ENCODE results near the gene HIPK4.
"Not testable (repeated sequence)": the region's sequence is repeated elsewhere in the genome, so short reads cannot be mapped to it uniquely, and the experiment has no call there.

The HIPK4 gene

DNA sequence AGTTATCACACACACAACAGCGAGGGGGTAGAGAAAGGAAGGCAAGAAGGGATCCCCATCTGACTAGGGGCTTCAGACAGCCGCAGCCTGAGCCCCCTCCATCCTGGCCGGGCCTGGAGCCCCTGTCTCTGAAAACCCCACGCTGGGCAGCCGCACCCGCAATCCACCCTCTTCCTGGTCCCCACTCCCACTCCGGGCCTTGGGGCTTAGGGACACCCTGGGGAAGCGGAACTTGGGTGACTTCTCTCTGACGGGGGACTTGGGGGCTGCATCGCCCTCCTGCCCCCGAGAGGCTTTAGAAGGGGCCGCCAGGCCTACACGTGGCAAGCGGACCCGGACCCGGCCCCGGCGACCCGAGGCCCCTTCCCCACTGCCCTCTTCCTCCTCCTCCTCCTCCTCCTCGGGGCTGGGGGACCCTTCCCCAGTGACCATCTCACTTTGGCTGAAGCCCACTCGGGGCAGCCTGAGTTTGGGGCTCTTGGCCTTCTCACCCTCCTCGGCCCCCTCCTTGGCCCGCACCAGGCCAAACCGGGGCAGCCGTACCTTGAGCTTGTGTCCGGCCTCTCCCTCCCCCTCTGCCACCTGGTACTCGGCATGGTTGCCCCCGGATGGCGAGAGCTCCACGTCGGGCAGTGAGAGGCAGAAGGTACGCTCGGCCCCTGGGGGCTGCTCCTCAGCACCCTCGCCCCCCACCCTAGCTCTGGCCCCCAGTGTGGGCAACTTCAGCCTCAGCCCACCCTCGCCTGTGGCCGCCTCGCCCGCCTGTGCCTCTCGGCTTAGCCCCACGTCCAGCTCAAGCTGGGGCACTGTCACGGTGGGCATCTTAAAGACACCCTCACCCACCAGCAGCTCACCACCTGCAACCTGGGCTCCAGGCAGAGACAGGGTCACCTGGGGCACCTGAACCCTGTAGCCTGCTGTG, 4.2 kb upstream of the HIPK4 start:
- DNase-seq (ENCODE audit: low read depth in 2 of 2) = no peak

DNA sequence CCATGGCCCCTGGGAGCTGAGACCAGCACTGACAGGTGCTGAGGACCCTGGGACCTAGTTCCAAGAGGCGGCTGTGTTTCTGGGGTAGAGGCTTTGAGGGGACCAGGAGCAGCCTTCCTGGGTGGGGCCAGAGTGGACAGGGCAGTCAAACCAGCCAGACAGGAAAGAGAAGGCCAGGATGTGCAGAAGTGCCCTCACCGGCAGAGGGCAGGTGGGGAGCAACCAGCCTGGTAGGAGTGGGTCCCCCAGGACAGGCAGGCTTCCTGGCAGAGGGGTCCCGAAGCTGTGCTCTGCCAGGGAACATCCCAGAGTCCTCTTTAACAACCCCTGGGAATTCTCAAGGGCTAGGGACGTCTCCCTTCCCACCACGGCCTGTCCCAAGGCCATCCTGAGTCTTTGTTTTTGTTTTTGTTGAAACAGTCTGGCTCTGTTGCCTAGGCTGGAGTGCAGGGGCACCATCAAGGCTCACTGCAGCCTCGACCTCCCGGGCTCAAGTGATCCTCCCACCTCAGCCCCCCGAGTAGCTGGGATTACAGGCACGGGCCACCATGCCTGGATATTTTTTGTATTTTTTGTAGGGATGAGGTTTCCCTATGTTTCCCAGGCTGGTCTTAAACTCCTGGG, 3.0 kb upstream of the HIPK4 start:
- no peak for DNase-seq (ENCODE audit: low read depth in 2 of 2)

DNA sequence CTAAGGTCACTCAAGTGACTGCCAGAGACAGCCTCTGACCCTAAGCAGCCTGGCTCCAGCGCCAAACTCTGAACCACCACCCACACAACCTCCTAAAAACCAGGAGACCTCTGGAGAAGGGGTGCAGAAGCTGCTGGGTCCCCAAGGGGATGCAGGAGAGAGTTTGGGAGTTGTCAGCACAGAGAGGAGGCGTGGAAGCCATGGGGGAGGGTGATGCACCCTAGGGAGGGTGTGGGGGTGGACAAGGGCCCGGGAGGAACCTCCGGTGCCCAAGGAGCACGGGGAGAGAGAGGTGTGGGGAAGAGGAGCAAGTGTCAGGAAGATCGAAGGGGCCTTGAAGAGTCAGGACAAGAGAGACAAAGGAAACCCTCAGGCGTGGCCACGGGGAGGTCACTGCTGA, 2.1 kb upstream of the HIPK4 start:
- no peak for DNase-seq (ENCODE audit: low read depth in 2 of 2)

DNA sequence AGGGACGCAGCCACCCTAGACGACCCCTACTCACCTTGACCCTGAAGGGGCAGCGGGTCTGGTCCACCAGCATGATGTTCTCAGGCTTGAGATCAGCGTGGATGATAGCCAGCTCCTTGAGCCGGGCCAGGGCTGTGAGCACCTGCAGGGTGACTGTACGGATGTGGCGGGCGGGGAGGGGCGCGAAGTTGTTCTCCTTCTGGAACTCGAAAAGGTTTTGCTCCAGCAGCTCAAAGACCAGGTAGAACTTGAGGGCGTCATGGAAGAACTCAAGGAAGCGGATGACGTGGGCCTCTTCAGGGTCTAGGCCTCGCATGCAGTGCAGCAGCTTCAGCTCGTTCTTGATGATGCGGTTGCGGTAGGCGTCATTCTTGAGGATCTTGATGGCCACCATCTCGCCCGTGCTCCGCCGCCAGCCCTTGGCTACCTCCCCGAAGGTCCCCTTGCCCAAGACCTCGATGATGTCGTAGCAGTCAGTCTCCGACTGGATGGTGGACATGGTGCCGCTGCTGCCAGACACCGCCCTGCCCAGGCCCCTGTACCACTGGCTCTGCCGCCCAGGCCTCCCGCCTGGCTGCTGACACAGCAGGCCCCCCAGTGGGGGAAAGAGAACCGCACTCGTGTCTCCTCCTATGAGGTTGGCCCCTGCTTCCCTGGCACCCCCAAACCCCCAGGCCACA, 437 bp downstream of the HIPK4 start:
- DNase-seq (ENCODE audit: low read depth in 2 of 2) = no peak

- no peak for DNase-seq (ENCODE audit: low read depth in 2 of 2)
Observed at GRCh38 chr19:40388481-40388880, 1.5 kb downstream of the HIPK4 start.

DNA sequence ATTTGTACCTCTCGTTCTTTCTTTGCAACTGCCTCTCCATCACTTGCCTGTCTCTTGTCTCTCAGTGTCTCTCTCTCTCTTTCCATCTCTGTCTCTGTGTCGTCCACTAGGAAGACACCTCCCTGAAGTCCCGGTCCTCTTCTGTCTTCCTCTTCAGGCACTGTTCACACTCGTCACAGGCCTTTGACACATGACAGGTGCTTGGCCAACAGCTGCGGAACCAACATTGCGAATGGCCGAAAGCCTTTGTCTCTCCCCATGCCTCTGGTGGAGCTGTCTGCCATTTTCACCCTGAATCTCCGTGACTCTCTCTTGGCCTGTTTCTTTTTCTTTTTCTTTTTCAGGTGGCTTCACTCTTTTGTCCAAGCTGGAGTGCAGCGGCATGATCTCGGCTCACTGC, 2.8 kb downstream of the HIPK4 start:
- no peak for DNase-seq (ENCODE audit: low read depth in 2 of 2)

DNA sequence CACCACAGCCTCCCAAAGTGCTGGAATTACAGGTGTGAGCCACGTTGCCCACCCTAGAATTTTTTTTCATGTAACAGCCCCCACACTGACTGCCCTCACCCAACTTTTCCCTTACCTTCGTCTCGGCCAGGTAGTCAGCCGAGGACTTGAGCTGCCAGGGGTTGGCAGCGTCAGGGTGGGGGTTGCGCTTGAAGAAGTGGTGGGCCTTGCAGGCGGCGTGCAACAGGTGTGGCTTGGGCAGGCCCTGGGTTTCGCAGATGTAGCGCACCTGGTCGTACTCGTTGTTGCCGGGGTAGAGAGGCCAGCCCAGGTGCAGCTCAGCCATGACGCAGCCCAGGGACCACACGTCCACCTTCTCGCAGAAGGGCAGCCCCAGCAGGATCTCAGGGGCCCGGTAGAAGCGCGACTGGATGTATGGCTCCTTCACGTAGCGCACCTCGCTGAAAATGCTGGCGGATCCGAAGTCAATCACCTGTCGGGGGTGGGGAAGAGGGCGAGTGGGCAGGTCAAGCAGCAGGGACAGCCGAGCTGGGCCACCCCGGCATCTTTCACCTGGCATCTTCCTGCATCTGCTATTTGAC, 6.2 kb downstream of the HIPK4 start:
- no peak for DNase-seq (ENCODE audit: low read depth in 2 of 2)

DNA sequence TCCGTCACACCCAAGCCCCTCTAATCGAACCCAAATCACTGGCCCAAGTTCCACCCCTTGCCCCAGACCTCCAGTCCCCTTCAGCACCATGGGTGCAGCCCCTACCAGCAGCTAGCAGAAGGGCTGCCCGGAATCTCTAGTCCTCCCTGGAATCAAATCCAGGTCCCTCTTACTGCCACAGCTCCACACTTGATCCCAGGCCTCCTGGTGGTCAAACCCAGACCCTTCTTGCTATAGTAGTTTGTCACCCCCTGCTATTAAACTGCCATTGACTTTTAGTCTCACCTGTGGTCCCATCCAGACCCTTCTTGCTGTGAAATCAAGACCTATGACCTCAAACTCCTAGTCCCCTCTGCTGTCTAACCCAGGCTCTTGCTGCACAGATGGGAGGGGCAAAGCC, 8.7 kb downstream of the HIPK4 start:
- no peak for DNase-seq (ENCODE audit: low read depth in 2 of 2)

GRCh38 chr19:40380199-40381037, 9.6 kb downstream of the HIPK4 start:
- DNase-seq (ENCODE audit: low read depth in 2 of 2) = no peak

GRCh38 chr19:40379446-40380198, 10.4 kb downstream of the HIPK4 start:
- no peak for DNase-seq (ENCODE audit: low read depth in 2 of 2)

- DNase-seq (ENCODE audit: low read depth in 2 of 2) = no peak
Observed at GRCh38 chr19:40378509-40378908, 11.5 kb downstream of the HIPK4 start.

- DNase-seq (ENCODE audit: low read depth in 2 of 2) = no peak
Observed at GRCh38 chr19:40377876-40378385, 12.1 kb downstream of the HIPK4 start.

- DNase-seq (ENCODE audit: low read depth in 2 of 2) = no peak
Observed at GRCh38 chr19:40376286-40376862, 13.6 kb downstream of the HIPK4 start.

DNA sequence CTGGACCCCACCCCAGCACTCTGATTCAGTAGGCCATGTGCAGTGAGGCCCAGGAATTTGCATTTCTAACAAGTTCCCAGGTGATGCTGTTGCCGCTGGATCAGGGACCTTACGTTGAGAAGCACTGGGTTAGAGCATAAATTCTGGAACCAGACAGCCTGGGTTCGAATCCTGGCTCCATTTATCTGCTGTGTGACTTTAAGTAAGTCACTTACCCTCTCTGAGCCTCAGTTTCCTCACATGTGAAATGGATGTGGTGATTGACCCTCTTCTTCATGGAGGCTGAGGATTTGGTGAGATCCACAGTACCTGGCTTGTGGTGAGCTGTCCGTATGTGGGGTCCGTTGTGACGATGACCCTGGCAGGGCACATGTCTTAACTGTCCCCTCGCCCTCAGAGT, 15.9 kb downstream of the HIPK4 start:
- no peak for DNase-seq (ENCODE audit: low read depth in 2 of 2)

GRCh38 chr19:40371802-40372122, 18.2 kb downstream of the HIPK4 start:
- no peak for DNase-seq (ENCODE audit: low read depth in 2 of 2)

- DNase-seq (ENCODE audit: low read depth in 2 of 2) = no peak
Observed at GRCh38 chr19:40370997-40371801, 18.8 kb downstream of the HIPK4 start.

GRCh38 chr19:40370253-40370652, 19.7 kb downstream of the HIPK4 start:
- not testable (repeated sequence) for DNase-seq (ENCODE audit: low read depth in 2 of 2)

DNA sequence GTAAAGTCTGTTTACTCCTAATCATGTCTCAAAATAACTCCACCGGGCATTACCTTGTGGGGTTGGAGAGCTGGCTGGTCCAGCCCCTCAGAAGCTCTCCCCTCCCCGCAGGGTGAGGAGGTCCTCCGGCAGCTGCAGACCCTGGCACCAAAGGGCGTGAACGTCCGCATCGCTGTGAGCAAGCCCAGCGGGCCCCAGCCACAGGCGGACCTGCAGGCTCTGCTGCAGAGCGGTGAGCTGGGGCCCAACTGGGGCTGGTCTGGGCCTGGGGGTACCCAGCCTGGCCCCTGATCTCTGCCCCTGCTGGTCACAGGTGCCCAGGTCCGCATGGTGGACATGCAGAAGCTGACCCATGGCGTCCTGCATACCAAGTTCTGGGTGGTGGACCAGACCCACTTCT, 20.2 kb downstream of the HIPK4 start:
- no peak for DNase-seq (ENCODE audit: low read depth in 2 of 2)
